HEK293T (cell line): ENCODE results near the gene PPM1K.

ENCODE experiments used
- BHLHE40 ChIP-seq: fragments of 450-650 bp; IDR thresholded peaks from 2 replicates; pipeline ENCODE4 v1.6.1; 2016; ENCODE audit warnings: mild to moderate bottlenecking, moderate library complexity, borderline replicate concordance
- CTBP1 ChIP-seq: fragments of 450-650 bp; IDR thresholded peaks from 2 replicates; pipeline ENCODE4 v1.6.1; 2016; ENCODE audit warnings: borderline replicate concordance
- ELF4 ChIP-seq: fragments of 450-650 bp; IDR thresholded peaks from 2 replicates; pipeline ENCODE4 v1.6.1; 2017; ENCODE audit warnings: antibody characterized with exemption
- FOXA1 ChIP-seq: fragments of 450-650 bp; IDR thresholded peaks from 2 replicates; pipeline ENCODE4 v1.6.1; 2016; ENCODE audit warnings: mild to moderate bottlenecking
- FOXK2 ChIP-seq: fragments of 450-650 bp; IDR thresholded peaks from 2 replicates; pipeline ENCODE4 v1.6.1; 2016; ENCODE audit warnings: mild to moderate bottlenecking
- HDGF ChIP-seq: fragments of 450-650 bp; IDR thresholded peaks from 2 replicates; pipeline ENCODE4 v1.6.1; 2017; ENCODE audit warnings: antibody characterized with exemption, borderline replicate concordance
- LEF1 ChIP-seq: fragments of 450-650 bp; IDR thresholded peaks from 2 replicates; pipeline ENCODE4 v1.6.1; 2017; ENCODE audit warnings: mild to moderate bottlenecking, borderline replicate concordance
- NFRKB ChIP-seq: fragments of 450-650 bp; IDR thresholded peaks from 2 replicates; pipeline ENCODE4 v1.6.1; 2016; ENCODE audit warnings: mild to moderate bottlenecking, moderate library complexity
- SP1 ChIP-seq: fragments of 450-650 bp; IDR thresholded peaks from 2 replicates; pipeline ENCODE4 v1.6.1; 2017
- SUZ12 ChIP-seq: fragments of 450-650 bp; IDR thresholded peaks from 2 replicates; pipeline ENCODE4 v1.6.1; 2016; ENCODE audit warnings: mild to moderate bottlenecking
- TF ChIP-seq, protein P1 (sequence below): fragments of 450-650 bp; IDR thresholded peaks from 2 replicates; pipeline ENCODE4 v1.6.1; 2016

- TF ChIP-seq BHLHE40 (no peak), NFRKB (no peak), CTBP1 (no peak), LEF1 (no peak), SUZ12 (no peak), FOXA1 (no peak), SP1 (no peak), ELF4 (no peak), HDGF (no peak), FOXK2 (no peak)
- TF ChIP-seq, protein P1, sequence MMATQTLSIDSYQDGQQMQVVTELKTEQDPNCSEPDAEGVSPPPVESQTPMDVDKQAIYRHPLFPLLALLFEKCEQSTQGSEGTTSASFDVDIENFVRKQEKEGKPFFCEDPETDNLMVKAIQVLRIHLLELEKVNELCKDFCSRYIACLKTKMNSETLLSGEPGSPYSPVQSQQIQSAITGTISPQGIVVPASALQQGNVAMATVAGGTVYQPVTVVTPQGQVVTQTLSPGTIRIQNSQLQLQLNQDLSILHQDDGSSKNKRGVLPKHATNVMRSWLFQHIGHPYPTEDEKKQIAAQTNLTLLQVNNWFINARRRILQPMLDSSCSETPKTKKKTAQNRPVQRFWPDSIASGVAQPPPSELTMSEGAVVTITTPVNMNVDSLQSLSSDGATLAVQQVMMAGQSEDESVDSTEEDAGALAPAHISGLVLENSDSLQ: no peak
Observed at GRCh38 chr4:88283661-88284438, 511 bp downstream of the PPM1K start.
